Measurements from ENCODE around the gene CEP128.

Gene CEP128

DNA sequence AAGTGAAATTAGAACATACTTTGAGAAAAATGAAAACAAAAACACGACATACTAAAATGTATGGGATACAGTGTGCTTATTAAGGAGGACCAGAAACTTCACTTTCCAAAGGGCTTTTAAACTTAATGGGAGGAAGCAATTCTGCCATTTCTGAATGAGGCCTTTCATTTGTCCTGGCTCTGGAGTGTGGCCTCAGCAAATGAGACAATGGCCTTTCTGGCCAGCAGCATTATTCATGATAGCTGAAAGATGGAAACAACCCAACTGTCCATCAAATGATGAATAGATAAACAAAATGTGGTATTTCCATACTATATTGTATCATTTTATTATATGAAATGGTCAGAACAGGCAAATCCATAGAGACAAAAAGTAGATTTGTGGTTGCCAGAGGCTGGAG, 338.6 kb downstream of the CEP128 start:
- TF ChIP-seq, protein P1, sequence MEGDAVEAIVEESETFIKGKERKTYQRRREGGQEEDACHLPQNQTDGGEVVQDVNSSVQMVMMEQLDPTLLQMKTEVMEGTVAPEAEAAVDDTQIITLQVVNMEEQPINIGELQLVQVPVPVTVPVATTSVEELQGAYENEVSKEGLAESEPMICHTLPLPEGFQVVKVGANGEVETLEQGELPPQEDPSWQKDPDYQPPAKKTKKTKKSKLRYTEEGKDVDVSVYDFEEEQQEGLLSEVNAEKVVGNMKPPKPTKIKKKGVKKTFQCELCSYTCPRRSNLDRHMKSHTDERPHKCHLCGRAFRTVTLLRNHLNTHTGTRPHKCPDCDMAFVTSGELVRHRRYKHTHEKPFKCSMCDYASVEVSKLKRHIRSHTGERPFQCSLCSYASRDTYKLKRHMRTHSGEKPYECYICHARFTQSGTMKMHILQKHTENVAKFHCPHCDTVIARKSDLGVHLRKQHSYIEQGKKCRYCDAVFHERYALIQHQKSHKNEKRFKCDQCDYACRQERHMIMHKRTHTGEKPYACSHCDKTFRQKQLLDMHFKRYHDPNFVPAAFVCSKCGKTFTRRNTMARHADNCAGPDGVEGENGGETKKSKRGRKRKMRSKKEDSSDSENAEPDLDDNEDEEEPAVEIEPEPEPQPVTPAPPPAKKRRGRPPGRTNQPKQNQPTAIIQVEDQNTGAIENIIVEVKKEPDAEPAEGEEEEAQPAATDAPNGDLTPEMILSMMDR (IDR thresholded peaks at IDR 0.05), result no peak

DNA sequence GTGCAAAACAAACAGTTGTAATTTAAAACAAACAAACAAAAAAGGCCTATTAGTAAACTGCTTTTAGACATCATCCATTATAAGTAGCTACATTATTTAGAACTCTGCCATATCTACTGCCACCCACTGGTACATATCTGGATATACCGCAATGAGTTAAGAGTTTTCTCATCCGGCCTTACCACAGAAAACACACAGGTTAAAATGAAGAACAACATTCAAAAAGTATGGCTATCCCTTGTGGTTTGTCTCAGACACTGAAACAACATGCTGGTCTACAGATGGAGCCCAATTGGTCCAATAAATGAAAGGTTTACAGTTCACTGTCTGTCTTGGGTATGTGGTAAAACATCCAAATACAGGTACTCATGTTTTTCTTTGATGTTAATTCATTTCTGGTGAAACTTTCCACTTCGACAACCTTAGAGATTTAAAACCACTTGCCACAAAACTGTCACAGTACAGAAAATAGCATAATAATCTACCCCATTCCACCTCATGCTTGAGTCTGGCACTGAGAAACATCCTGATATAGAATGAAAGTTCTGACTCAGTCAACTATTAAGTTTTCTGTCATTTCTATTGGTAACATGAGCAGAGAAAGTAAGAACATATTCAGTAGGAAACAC, 354.3 kb downstream of the CEP128 start:
- TF ChIP-seq, protein P1 (IDR thresholded peaks at IDR 0.05), result peak; percentile 71

DNA sequence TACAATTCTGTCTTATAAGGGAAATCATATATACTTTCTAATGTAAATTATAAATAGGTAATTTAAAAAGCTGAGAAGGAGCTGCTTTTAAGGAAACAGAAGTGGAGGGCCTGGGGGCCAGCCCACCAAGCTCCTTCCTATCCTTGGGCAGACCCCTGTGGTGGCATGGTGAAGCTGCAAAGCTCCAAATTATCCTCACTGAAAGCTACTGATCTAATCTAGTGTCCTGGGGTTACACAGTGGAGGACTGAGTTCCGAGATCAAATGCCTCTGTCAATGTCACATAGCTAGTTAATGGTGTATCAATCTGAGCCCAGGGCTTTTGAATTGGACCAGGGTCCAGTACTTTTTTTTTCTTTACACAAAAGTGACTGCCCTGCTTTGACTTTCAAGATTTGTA, 355.4 kb downstream of the CEP128 start:
- TF ChIP-seq, protein P1 (IDR thresholded peaks at IDR 0.05), result no peak

DNA sequence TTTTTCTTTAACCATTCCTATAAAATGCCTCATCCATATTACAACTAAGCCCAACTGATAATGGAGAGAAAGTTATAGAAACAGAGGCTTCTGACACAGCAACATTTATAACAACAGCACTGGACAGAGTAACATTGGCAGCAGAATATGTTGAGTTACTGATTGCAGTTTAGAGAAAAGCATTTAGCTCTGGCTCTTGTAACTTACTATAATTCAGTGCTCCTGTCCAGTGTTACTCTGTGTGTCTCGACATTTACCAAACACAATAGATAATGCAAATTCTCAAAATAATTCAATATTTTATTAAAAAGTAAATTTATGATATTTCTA, 356.1 kb downstream of the CEP128 start:
- TF ChIP-seq, protein P1 (IDR thresholded peaks at IDR 0.05), result no peak

DNA sequence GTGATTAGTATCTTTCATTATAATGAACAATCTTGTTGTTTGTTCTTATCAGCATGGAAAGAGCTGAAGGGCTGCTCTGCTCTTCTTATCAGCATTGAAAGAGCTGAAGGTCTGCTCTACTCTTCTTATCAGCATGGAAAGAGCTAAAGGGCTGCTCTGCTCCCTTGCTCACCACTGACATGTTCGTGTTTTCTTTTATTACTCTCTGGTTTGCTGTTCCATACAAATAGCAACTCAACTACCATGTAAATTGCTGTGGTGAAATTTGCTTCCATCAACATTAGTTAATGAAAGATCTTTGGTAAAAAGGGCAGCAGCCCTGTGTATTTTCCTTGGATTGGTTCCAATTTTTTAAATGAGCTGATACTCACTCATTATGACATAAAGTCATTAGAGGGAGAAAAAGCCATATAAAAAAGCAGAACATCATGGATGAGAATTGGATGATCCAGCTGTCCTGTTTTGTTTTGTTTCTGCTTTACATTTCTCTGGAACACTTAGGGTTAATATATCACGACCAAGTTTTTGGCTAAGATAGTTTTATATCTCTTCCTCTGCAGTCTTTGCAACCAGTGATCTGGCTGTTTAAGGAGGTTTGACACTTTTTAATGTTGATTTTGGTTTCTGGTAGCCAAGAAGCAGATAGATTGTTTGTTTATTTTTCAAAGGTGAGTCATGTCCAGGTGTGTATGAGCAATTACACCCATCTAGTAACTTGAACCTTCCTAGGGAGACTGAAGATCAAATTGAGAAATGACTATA, 356.6 kb downstream of the CEP128 start:
- TF ChIP-seq, protein P1 (IDR thresholded peaks at IDR 0.05), result no peak

DNA sequence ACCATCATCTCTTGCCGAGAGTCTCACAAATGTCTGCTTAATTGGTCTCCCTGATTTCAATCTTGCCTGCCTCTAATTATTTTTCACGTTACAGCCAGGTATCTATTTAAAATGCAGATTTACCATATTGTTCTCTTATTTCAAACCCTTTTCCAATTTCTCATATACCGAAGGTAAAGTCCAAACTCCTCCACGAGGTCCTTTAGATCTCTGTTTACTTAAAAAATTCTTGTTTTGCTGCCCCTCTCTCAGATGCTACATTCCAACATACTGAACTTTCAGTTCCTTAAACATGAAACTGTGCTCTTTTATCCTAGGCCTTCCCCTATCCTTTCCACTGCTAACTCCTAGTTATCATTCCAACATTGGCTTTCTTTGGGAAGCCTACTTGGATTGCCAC, 363.9 kb downstream of the CEP128 start:
- TF ChIP-seq, protein P1 (IDR thresholded peaks at IDR 0.05), result no peak

DNA sequence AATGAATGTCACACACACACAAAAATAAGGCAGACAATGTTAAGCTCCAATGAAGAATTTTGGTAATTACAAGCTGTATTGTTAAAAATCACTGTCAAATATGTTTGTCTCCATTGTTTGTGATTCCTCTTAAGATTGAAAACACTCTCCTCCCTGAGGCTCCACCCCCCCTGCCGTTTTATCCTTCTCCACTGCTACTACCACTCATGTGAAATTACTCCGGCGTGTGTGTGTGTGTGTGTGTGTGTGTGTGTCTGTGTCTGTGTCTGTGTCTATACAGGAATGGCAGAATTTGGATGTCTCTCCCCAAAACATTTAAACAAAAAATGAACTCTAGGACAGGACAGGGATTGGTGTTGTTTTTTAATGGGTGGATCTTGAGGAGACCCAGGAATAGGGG, 365.1 kb downstream of the CEP128 start:
- TF ChIP-seq, protein P1 (IDR thresholded peaks at IDR 0.05), result no peak

All from LNCAP (cell line).